ENCODE measurements around the gene RPL7L1.
"Not testable (repeated sequence)": the region's sequence is repeated elsewhere in the genome, so short reads cannot be mapped to it uniquely, and the experiment has no call there.

RPL7L1 gene

GRCh38 chr6:42894041-42894828 is 14.8 kb downstream of the RPL7L1 start:
- not testable (repeated sequence) for DNase-seq

- DNase-seq, result no peak
Measured at GRCh38 chr6:42896178-42896719, 16.8 kb downstream of the RPL7L1 start.

GRCh38 chr6:42898891-42899361 is 19.5 kb downstream of the RPL7L1 start:
- no peak for DNase-seq

- no peak for DNase-seq
Measured at GRCh38 chr6:42899871-42900270, 20.5 kb downstream of the RPL7L1 start.

- DNase-seq, result no peak
Measured at GRCh38 chr6:42901538-42901957, 22.1 kb downstream of the RPL7L1 start.

GRCh38 chr6:42902429-42903263 is 23.2 kb downstream of the RPL7L1 start:
- not testable (repeated sequence) for DNase-seq

GRCh38 chr6:42904467-42904866 is 25.1 kb downstream of the RPL7L1 start:
- DNase-seq, result no peak

- DNase-seq, result no peak
Measured at GRCh38 chr6:42907336-42907735, 27.9 kb downstream of the RPL7L1 start.

- no peak for DNase-seq
Measured at GRCh38 chr6:42909835-42910234, 30.4 kb downstream of the RPL7L1 start.

GRCh38 chr6:42911171-42912021 is 32.0 kb downstream of the RPL7L1 start:
- no peak for DNase-seq

GRCh38 chr6:42914546-42914945 is 35.1 kb downstream of the RPL7L1 start:
- DNase-seq, result no peak

- DNase-seq, result no peak
Measured at GRCh38 chr6:42915732-42916131, 36.3 kb downstream of the RPL7L1 start, which contains the start of gene PTCRA. PTCRA (plus strand) TSS chr6:42916053; CDS start chr6:42916070, 17 bp downstream.

- DNase-seq, result no peak
Measured at GRCh38 chr6:42916288-42916687, 36.9 kb downstream of the RPL7L1 start.

- DNase-seq, result no peak
Measured at GRCh38 chr6:42921801-42922200, 42.4 kb downstream of the RPL7L1 start.

GRCh38 chr6:42923666-42924065 is 44.2 kb downstream of the RPL7L1 start:
- no peak for DNase-seq

GRCh38 chr6:42925248-42925857 is 45.9 kb downstream of the RPL7L1 start:
- no peak for DNase-seq

GRCh38 chr6:42928986-42929820 is 49.8 kb downstream of the RPL7L1 start, which contains the start of gene CNPY3:
CNPY3 (plus strand) TSS chr6:42929480; CDS start chr6:42929571, 91 bp downstream.
- peak; percentile 95 for DNase-seq

- no peak for DNase-seq
Measured at GRCh38 chr6:42929821-42930360, 50.5 kb downstream of the RPL7L1 start.

- DNase-seq, result no peak
Measured at GRCh38 chr6:42932412-42932811, 53.0 kb downstream of the RPL7L1 start.

GRCh38 chr6:42933205-42933604 is 53.8 kb downstream of the RPL7L1 start:
- DNase-seq, result no peak

- no peak for DNase-seq
Measured at GRCh38 chr6:42935322-42935721, 55.9 kb downstream of the RPL7L1 start.

Data from 8988T (cell line).